ENCODE measurements around the gene CRB3. TPM values are rescaled to one million over a fixed set of nuclear protein-coding genes. Genes with fewer than 3 reads are reported as not detected.

The CRB3 gene
- total and polyA plus RNA-seq, 2 of the 8 experiments (the other 6 are each of a cell fraction or from before 2014, with no cell fraction given): 21.1 to 24.6 TPM

DNA sequence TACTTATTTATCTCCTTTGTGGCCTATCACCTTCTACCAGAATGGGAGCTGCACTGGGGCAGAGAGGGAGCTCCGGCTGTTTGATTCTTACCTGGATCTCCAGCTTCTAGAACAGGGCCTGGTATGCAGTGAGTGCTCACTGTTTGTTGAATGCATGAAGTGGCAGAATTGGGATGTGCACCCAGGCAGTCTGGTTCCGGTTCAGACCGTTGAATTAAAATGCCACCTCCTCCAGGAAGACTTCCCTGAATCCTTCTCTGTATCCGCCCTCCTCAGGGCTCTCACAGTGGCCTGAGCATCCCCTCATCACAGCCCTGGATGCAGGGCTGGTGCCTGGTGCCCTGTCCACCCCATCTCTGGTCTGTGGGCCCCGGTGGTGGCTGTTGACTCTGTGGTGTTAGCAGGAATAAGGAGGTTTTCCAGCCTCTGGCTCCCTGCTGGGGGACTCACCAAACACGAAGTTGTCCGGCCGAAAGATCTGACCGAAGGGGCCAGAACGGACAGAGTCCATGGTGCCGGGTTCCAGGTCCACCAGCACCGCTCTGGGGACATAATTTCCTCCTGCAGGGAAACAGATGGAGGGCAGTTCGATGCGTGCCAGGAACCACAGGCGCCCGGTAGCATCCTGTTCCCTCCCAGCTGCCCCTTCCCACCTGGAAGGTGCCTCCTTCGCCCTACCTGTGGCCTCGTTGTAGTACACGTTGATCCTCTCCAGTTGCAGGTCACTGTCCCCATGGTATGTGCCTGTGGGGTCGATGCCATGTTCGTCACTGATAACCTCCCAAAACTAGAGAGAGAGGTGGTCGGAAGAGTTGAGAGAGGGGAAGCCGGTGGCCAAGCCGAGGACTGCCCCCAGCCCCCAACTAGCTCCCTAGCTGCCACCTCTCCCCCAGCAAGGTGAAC, 37.0 kb downstream of the CRB3 start (continued):
- TF ChIP-seq, protein P1, sequence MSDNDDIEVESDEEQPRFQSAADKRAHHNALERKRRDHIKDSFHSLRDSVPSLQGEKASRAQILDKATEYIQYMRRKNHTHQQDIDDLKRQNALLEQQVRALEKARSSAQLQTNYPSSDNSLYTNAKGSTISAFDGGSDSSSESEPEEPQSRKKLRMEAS (IDR thresholded peaks at IDR 0.05): no peak
- TF ChIP-seq RAD21 (IDR thresholded peaks at IDR 0.05 in 1 of 2, conservative IDR thresholded peaks at IDR 0.05 in 1 of 2; ENCODE audit: low read depth in 2 of 2, low read length in 2 of 2) (no peak), CBX8 (IDR thresholded peaks at IDR 0.05; ENCODE audit: borderline replicate concordance, low read depth, low read length) (no peak), CREB1 (IDR thresholded peaks at IDR 0.05) (no peak), SUZ12 (IDR thresholded peaks at IDR 0.05; ENCODE audit: low read length) (no peak), RNF2 (IDR thresholded peaks at IDR 0.05; ENCODE audit: borderline replicate concordance, low read depth, low read length, missing control alignments, poor library complexity, severe bottlenecking) (no peak)

Data from H1 (cell line).